Skin epidermis (tissue), 12 donors: ENCODE results near the gene NTN1.

ENCODE experiments used
- H3K27ac ChIP-seq, 21 experiments: fragments of 200-600 bp; sonication (generic) in 11 of 21; one replicate each; pipeline ENCODE4 v1.5.0; 2020; ENCODE audit warnings: mild to moderate bottlenecking in 3 of 21, inconsistent platforms in 2 of 21, moderate library complexity in 2 of 21
- H3K4me3 ChIP-seq, 7 experiments: fragments of 200-600 bp; sonication (generic) in 2 of 7; one replicate each; pipeline ENCODE4 v1.5.0; 2020; ENCODE audit warnings: inconsistent platforms in 2 of 7, mild to moderate bottlenecking in 2 of 7, moderate library complexity in 1 of 7

The NTN1 gene

DNA sequence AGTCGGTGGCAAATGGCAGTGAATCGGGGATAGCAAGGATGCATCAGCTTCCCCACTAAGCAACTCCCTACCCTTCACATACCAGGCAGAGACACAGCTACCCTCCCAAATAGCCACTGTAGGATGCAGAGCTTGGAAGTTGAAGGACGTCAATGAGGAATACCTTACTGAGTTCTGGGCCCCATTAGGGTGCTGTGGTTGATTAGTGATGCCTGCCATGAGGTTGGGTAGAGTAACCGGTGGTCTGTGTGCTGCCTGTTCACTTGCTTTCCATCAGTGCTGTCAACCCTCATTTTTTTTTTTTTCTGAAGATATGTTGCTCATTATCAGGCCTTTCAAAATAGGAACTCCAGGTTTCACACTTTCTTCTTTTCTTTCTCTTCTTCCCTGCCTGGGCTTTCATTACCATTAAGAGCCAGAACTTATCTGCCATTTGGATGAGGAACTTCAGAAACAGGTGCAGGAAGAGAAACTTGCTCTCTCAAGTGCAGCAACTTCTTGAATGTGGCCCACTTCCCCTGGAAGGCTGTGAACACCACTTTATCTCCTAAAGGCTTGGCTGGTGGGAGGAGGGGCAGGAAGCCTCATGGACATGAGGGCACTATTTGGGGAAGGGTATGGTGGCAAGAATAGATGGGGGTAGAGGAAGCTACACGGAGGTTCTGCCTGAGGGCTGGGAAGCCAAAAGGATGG, 183.5 kb downstream of the NTN1 start:
- no peak overlapping the region for H3K27ac ChIP-seq
- no peak overlapping the region for H3K4me3 ChIP-seq

DNA sequence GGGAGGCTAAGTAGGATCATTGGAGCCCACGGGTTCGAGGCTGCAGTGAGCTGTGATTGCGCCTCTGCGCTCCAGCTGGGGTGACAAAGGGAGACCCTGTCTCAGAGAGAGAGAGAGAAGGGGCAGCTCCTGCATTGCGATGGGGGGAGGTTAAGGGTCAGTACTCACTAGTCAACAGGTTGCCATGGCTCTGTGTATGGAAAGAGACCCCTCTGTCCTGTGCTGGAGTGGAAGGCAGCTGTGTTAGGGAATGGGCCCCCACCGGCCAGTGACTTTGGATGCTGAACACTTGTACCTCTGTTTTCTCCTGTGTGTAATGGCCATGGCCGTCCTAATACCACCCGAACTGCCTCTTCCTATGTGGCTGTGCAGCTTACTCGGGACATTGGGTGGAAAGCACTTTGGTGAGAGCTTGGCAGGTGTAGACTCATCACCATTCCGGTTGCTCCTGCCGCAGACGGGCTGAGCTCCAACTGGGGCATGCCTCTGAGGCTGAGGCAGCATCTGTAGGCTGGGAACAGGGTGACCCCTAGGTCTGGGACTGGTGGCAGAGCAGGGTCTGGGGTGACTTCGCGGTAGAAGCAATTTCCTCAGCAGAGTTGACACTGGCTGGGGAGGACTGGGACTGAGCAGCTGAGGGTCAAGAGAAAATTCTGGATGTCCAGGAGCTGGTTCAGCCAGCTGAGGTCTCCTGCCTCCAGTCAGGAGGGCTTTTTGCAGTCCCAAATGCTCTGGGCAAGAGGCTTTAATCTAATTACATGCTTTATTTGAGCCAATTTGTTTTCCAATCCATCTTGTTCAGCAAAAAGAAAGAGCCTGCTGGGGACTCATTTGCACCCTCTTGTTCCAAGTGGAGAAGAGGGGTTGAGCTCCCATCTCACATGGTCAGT, 184.5 kb downstream of the NTN1 start:
- Histone ChIP-seq H3K4me3 (no peak overlapping the region), H3K27ac (peak overlapping the region in 2 of 21 experiments; percentile 2 to 45)

DNA sequence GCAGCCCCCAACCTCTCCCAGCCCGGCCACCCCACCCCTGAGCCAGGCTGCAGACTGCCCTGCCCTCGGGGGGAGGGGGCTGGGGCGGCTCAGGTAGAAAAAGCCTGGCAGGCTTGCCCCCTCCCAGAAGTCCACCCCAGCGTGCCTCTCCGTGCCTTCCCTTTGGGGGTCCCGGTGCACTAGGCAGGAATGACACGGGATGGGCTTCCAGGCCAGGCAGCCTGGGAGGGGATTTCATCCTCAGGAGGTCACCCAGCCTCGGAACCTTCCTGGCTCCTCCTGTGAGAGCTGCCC, 185.0 kb downstream of the NTN1 start:
- H3K4me3 ChIP-seq, result no peak overlapping the region
- peak overlapping the region in 2 of 21 experiments; percentile 2 to 45 for H3K27ac ChIP-seq

DNA sequence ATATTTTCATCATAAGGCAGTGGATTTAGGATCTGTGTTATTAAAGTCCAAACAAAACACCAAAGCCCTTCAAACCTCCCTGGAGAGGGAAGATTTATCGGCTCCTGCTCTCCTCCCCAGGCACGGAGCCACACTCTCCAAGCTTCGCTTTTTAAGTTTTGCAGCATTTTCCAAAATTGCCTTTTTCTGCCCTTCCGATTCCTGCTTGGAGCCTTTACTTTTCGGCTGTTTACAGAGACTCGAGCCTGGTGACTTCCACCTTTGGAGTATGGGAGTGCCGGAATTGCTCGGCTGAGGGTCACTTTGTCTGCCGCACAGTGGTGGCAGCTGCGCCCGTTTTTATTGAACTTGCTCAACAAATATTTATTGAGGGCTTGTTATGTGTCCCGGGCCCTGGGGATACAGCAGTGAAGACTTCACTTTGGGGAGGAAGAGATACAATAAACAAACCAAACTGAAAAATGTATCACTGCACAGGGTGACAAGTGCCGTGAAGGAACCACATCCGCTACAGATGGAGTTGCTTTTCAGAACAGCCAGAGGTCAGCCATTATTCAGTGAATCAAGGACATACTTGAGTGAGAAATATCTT, 185.5 kb downstream of the NTN1 start:
- H3K27ac ChIP-seq, result peak overlapping the region in 1 of 21 experiments; percentile 45
- no peak overlapping the region for H3K4me3 ChIP-seq

DNA sequence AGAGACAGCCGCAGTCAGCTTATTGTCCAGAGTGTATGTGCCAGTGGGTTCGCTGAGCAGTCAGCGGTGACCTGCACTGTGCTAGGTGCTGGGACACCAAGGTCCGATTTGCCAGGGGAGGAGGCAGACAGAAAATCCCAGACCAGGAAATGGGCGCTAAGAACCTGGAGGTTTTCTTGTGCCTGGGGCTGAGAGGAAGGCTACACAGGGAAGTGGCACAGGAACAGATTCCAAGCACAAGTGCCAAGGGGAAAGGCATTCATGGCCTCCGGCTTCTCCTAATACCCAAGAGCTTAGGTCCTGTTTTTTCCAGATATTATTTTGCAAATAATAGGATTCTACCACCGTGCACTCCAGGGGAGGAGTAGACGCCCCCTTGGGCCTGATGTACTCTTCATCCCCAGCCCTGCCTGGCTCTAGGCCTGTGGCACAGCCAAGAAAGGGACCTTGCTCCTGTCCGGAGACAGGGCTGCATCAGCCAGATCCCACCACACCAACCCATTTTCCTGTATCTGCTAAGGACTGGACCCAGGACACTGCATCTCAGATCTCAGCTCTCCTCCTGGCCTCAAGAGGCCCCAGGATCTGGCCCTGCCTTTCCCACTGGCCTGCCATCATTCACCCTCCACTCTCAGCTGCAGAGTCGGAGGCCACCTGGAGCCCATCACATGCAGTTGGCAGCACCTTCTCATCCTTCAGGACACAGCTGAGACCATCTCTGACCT, 187.2 kb downstream of the NTN1 start:
- no peak overlapping the region for H3K27ac ChIP-seq

DNA sequence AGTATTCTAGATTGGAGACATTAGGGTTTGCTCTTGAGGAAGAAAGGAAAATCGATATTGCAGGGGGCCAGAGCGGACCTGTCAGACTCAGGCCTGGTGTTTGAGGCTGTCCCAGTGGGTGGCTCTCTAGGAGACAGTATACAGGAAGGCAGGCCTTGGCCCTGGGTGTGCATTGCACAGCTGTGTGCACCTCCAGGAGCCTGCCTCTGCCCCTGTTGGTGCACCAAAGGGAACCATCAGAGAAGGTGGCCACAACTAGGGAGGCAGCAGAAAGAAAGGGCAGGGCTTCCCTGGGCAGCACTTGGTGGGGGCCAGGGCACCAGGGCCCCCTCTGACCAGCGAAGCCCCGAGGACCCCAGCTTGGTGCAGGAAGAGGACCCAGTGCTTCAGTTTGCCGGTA, 188.0 kb downstream of the NTN1 start:
- no peak overlapping the region for H3K27ac ChIP-seq
- H3K4me3 ChIP-seq, result no peak overlapping the region

More for the DNA sequence above, 187.2 kb downstream of the NTN1 start:
- H3K4me3 ChIP-seq, result no peak overlapping the region

DNA sequence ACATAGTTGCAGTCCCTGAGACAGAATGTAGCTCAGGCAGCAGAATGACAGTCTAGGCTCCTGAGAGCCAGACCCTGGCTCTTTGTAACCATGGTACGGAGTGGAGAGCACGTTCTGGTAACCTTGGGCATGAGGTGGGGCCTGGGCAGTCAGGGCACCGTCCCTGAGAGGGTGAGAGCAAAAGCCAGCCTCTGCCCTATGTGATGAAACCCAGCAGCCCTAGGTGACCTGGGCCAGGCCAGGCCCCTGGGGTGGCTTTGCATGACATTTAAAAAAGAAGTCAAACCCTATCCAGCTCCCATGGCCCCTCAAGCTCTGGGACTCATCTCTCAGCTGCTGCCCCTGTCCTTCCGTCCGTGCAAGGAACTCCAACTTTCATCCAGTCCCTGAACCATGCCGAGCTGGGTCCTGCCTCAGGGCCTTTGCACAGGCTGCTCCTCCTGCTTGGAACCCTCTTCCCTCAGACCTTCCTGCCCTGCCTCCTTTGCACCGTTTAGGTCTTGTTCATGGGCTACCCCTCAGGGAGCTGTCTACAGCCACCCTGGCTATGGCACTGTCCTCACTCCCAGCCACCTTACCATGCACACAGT, 188.6 kb downstream of the NTN1 start:
- no peak overlapping the region for H3K4me3 ChIP-seq

DNA sequence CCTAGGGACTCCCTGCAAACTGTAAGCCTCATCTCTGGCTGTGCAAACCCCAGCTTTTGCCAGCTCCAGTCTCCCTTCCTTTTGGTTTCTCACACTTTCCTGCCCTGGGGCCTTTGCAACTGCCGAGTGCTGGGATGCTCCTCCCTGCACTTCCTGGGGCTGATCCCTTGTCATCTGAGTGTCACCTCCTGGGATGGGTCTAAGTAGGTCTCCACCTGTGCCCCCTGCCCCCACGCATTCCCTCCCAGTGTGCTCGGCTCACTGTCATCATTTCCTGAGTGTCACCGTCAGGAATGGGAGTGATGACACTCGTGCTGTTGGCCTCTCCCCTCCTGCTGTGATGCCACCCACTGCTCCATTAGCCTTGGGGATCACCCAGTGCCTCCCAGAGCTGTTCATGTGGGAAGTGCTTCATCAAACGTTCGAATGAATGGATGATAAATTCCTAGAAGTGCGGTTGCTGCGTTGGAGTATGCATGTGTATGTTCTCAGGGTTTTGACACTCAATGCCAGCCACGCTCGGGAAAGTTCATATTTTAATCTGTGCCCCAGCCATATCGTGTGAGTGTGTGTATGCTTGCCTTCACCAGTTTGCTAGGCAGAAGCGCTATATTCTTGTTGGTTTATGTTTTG, 189.9 kb downstream of the NTN1 start:
- no peak overlapping the region for H3K27ac ChIP-seq
- H3K4me3 ChIP-seq, result no peak overlapping the region

More for the DNA sequence above, 188.6 kb downstream of the NTN1 start:
- H3K27ac ChIP-seq, result no peak overlapping the region

DNA sequence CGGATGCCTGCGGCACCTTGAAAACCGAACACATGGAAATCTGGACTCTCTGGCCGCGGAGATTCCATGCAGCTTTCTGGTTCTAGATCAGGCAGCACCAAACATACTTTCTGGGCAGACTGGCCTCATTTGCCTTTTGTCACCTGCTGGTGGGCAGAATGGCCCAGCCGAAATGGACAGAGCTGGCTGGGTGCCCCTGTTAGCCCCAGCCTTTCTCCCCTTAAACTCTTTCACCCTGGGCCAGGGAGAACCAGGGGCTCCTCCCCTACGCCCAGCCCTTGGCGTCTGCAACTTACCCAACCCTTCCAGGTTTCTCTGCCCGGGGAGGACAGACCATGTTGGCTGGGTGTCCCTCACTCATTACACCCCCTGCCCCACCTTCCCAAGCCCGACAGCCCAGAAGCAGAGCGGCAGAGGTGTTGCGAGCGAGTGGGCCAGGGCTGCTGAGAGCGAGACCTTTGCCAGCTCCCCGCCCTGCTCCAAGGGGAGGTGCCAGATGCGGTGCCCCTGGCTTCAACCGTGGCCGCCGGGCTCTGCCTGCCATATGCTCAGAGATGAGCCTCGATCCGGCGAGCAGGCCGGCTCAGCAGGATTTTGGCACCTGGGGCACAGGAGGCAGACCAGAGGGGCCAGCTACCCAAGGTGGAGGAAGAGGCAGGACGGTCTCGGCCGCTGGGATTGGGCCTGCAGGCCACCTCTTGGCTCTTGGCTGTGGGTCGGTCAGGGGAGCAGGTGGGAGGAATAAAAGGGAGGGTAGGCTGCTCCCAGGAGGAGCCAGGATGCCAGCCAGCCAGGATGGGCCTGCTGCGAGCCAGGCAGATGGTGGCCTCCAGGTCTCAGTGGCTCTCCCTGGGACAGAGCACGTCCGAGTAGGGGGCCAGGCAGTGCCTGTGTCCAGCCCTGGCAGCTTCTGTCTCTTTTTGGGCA, 191.3 kb downstream of the NTN1 start:
- no peak overlapping the region for H3K27ac ChIP-seq

DNA sequence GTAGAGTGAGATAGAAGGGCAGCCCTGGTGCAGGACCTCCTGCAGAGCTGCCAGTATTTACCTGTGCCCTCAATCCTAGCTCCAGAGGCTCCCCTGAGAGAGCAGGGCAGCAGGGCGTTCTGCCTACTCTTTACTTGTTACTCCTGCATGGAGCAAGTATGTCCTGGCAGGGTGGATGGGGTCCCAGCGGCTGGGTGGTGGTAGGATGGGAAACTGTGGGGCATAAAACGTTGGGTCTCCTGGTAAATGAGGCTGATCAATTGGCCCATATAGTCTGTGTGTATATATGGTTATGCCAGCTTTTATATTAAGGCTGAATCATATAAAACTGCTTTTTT, 192.0 kb downstream of the NTN1 start:
- H3K27ac ChIP-seq, result no peak overlapping the region
- H3K4me3 ChIP-seq, result no peak overlapping the region

More for the DNA sequence above, 191.3 kb downstream of the NTN1 start:
- no peak overlapping the region for H3K4me3 ChIP-seq

DNA sequence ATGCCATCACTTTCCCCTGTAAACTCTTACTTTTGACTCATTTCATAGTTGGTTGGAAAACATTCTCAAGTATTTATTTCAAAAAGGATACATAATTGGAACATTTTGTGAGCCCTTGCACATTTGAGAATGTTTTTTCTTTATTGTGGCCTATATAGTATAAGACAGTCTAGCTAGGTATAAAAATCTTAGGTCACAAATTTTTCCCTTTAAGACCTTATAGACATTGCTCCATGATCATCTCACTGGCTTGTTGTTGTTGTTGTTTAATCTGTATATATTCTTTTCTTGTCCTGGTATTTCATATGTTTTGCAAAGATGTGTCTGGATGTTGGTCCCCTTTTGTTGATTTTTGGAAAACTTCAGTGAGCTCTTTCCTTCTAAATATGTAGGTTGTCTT, 194.2 kb downstream of the NTN1 start:
- H3K27ac ChIP-seq, result no peak overlapping the region
- H3K4me3 ChIP-seq, result no peak overlapping the region

DNA sequence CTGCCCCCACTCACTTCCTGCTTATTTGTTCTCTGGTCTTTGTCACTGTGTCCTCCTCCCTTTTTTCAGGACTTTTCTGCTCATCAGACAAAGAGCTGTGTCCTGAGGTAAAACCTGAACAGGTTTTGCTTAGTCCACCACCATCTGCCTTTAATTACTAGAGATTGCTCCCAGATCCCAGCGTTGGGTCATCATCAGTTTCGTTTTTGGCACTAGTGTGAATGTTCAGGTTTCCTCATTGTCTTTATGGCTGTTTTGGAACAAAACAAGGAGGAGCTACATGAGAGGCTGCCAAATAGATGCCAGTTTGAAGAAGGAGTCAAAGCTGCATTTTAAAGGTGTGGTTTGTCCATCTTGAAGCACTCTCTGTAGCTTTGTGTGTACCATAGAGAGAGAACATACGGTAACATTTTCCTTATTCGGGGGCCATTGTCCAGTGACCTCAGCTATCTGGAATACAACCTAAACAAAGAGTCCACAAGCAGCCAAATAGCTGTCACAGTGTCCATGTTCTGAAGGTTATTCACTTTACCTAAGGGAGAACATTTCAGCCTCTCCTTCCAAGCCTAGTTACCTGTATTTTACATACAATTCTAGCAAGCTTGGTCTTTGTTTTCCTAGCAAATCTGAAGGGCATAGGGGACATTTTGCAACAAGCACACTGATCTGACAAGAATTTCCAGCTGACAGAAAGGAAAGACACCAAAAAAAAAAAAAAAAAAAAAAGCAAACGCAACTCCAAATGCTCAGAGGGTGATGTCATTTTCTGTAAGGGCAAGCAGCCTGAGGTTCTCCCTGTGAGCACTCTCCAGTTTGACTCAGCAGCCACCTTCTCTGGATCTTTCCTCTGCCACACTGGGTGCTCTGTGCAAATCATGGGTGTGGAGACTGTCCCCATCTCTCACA, 196.1 kb downstream of the NTN1 start:
- Histone ChIP-seq H3K27ac (peak overlapping the region in 18 of 21 experiments; percentile 12 to 80 (median 56)), H3K4me3 (no peak overlapping the region)

DNA sequence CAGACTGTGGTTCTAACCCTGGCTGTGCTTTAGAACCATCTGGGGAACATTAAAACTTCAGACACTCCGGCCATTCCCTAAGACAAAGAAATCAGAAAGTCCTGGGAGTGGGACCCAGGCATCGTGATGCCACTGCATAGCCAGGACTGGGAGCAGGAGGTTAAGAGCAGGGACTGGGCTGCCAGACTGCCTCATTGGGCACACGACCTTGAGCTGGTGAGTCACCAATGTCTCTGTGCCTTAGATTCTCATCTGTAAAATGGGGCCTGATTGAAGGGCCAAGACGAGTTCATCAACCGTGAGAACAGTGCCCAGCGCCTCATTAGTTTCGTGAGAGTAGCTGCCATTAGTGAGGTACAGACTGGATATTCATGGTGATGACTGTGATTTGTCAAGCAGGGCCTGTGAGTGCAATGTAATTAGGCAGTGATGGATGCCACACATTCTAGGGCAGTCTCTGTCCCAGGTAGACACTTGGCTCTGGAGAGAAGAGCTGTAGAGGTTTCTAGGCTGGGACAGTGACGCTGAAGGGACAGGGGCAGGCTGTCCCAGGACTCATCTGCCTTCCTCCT, 196.8 kb downstream of the NTN1 start:
- H3K4me3 ChIP-seq, result no peak overlapping the region
- H3K27ac ChIP-seq, result peak overlapping the region in 16 of 21 experiments; percentile 12 to 80 (median 51)

DNA sequence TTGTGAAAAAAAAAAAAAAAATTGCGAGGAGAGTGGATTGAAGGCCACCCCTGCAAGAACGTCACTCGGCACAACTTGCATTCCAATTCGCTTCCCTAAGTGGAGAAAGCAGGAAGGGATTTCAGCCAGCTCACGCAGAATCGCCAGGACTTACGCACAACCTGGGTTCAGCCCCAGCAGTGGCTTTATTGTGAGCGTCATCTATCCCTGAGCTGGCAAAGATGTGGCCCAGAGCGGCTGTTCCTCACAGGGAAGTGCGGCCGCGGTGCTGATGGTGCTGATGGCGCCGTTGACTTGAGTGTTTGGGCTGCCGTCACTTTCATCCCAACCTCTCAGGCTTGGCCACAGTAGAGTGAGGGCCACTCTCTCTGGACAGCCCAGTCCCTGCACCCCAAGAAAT, 197.6 kb downstream of the NTN1 start:
- H3K27ac ChIP-seq, result peak overlapping the region in 1 of 21 experiments; percentile 27
- H3K4me3 ChIP-seq, result no peak overlapping the region

DNA sequence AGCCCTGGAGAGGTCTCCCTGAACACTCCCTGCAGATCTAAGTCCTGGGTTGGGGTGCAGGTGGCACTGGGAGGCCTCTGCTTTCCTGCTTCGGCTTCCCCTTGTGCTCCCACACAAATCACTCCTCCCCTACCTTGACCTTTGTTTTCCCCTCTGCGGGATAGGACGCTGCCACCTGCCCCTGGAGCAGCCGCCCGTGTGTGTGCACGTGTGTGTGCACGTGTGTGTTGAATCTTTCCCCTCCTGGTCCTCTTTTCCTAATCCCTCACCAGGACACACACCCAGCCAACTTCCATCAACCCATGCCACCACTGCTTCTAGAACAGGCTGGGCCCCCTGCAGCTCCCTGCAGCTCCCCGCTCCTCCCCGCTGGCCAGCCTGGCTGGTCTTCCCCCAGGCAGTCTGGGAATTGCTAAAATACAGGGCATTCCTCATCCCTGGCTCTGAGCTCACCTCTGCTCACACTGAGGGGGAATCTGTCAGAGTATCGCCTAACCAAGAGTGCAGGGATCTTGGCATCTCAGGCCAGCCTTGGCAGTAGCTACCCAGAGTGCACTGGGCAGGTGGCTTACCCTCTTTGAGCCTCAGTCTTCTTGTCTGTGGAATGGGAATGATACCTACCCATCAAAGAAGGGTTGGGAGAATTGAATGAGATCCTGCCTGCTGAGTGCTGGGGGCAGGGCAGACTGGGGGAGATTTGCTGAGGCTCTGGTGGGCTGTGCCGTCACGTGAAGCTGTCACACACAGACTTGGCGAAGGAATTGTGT, 198.5 kb downstream of the NTN1 start:
- Histone ChIP-seq H3K4me3 (no peak overlapping the region), H3K27ac (peak overlapping the region in 1 of 21 experiments; percentile 4)
